Choroid plexus epithelial cell (primary cell): ENCODE results near the gene HERC6.
"Not testable (repeated sequence)": the region's sequence is repeated elsewhere in the genome, so short reads cannot be mapped to it uniquely, and the experiment has no call there.

Source experiments
- DNase-seq: peaks from one replicate; pipeline ENCODE4 v3.0.0-alpha.2; 2010; ENCODE audit warnings: low read depth
- H3K4me3 ChIP-seq: 2 replicates; pipeline ENCODE4 v1.5.1; 2011; ENCODE audit warnings: low read depth, mild to moderate bottlenecking, control low read depth, low read length, moderate library complexity
- TF ChIP-seq, protein P1 (sequence below): conservative IDR thresholded peaks from 2 replicates; pipeline ENCODE4 v1.5.1; 2011; ENCODE audit warnings: low read depth, mild to moderate bottlenecking, control low read depth, inconsistent platforms, low read length, moderate library complexity

Gene HERC6

GRCh38 chr4:88366460-88366859 lies 12.2 kb upstream of the HERC6 start:
- TF ChIP-seq, protein P1, sequence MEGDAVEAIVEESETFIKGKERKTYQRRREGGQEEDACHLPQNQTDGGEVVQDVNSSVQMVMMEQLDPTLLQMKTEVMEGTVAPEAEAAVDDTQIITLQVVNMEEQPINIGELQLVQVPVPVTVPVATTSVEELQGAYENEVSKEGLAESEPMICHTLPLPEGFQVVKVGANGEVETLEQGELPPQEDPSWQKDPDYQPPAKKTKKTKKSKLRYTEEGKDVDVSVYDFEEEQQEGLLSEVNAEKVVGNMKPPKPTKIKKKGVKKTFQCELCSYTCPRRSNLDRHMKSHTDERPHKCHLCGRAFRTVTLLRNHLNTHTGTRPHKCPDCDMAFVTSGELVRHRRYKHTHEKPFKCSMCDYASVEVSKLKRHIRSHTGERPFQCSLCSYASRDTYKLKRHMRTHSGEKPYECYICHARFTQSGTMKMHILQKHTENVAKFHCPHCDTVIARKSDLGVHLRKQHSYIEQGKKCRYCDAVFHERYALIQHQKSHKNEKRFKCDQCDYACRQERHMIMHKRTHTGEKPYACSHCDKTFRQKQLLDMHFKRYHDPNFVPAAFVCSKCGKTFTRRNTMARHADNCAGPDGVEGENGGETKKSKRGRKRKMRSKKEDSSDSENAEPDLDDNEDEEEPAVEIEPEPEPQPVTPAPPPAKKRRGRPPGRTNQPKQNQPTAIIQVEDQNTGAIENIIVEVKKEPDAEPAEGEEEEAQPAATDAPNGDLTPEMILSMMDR, result no peak
- DNase-seq, result no peak
- H3K4me3 ChIP-seq, result no peak overlapping the region

- no peak overlapping the region for H3K4me3 ChIP-seq
- DNase-seq, result no peak
- TF ChIP-seq, protein P1, result no peak
These were observed 10.8 kb upstream of the HERC6 start for GRCh38 chr4:88367826-88368225.

GRCh38 chr4:88369180-88369812 lies 9.4 kb upstream of the HERC6 start:
- H3K4me3 ChIP-seq, result not testable (repeated sequence)
- DNase-seq, result peak; percentile 72
- TF ChIP-seq, protein P1, result peak; percentile 66

DNA sequence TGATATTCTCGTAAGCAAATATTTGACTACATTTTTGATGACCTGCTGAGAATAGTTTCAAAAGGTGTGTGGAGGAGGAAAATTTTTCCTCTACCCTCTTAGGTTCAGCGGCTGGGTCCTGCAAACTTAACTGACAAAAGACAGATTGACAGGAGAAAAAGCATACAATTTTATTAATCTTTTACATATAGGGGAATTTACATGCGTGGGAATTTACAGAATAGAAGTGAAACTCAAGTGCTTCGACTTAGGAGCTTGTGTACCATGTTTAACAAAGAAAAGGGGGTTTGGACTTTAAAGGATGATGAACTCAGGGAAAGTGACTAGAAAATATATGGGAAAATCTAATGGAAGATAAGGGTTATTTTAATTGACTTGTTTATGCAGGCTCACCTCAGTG lies 2.5 kb downstream of the HERC6 start:
- TF ChIP-seq, protein P1, result no peak
- no peak for DNase-seq
- H3K4me3 ChIP-seq, result no peak overlapping the region

- DNase-seq, result peak; percentile 2
- no peak overlapping the region for H3K4me3 ChIP-seq
- TF ChIP-seq, protein P1, result no peak
These were observed 4.0 kb downstream of the HERC6 start for GRCh38 chr4:88382621-88383020.

DNA sequence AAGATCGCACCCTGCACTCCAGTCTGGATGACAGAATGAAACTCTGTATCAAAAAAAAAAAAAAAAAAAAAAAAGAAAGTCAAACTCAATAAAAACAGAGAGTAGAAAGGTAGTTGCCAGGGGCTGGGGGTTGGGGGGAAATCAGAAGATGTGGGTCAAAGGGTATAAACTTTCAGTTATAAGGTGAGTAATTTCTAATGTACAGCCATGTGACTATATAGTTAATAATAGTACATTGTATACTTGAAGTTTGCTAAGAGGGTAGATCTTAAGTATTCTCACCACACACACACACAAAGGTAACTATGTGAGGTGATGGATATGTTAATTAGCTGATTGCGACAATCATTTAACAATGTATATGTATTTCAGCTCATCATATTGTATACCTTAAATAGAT lies 11.5 kb downstream of the HERC6 start:
- no peak overlapping the region for H3K4me3 ChIP-seq
- DNase-seq, result no peak
- TF ChIP-seq, protein P1, result no peak

DNA sequence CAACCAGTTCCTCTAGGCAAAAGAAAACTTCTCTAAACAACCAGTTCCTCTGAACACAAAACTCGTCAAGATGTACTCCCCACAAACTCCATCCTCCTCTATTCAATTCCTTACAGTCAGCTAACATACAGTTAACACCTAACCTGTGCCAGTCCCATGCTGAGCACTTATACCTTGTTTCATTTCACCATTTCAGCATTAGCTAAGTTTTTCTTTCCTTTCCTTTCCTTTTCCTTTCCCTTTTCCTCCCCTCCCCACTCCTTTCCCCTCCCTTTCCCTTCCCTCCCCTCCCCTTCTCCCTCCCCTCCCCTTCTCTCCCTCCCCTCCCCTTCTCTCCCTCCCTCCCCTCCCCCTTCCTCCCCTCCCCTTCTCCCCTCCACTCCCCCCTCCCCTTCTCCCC lies 13.1 kb downstream of the HERC6 start:
- TF ChIP-seq, protein P1, result no peak
- no peak for DNase-seq

More for the DNA sequence above, 13.1 kb downstream of the HERC6 start:
- no peak overlapping the region for H3K4me3 ChIP-seq
